Ovary (tissue), 9 donors: ENCODE measurements around the gene ZFP36. TPM values are rescaled to one million over a fixed set of nuclear protein-coding genes. Genes with fewer than 3 reads are reported as not detected.
A peak's percentile ranks its signal among the peaks of the same experiment; 100 is the strongest.

Source experiments
- DNase-seq, 5 donors: peaks; one replicate each; pipeline ENCODE4 v3.0.0-alpha.2; 2019 to 2020
- H3K27ac ChIP-seq, 2 donors: fragments of 200-600 bp; one replicate each; pipeline versions ENCODE4 v1.5.1 to v1.8.0; 2019 to 2022
- H3K27me3 ChIP-seq: fragments of 200-600 bp; one replicate; pipeline ENCODE4 v1.8.0; 2022
- H3K36me3 ChIP-seq: fragments of 200-600 bp; sonication (generic); one replicate; pipeline ENCODE4 v1.5.1; 2019
- H3K4me1 ChIP-seq: one replicate; pipeline ENCODE4 v1.8.1; 2013; ENCODE audit warnings: mild to moderate bottlenecking, moderate library complexity; ENCODE audit not compliant: insufficient read depth
- H3K4me3 ChIP-seq: fragments of 200-600 bp; sonication (generic); one replicate; pipeline ENCODE4 v1.5.1; 2017
- H3K9me3 ChIP-seq, 2 donors: fragments of 200-600 bp in 1 of 2; sonication (generic) in 1 of 2; one replicate each; pipeline versions ENCODE4 v1.5.1 to v1.8.1; 2013 to 2019; ENCODE audit warnings: mild to moderate bottlenecking in 1 of 2, moderate library complexity in 1 of 2
- EP300 ChIP-seq: sonication (generic); formaldehyde crosslinking; IDR thresholded peaks from one replicate; pipeline ENCODE4 v1.6.1; 2017; ENCODE audit warnings: antibody characterized with exemption
- POLR2A ChIP-seq: fragments of 450-650 bp; IDR thresholded peaks from one replicate; pipeline ENCODE4 v1.6.1; 2017; ENCODE audit warnings: antibody characterized with exemption, mild to moderate bottlenecking, moderate library complexity
- WGBS, 3 donors: extraction: QIAGEN DNeasy Blood & Tissue Kit in 1 of 3; methylation state at CpG; one replicate each; pipeline versions ENCODE4 v1.1.5 to v1.1.7; 2013 to 2017; 5-methylcytosine and 5-hydroxymethylcytosine counted together
- intact Hi-C, 4 donors: fragments of 100-400 bp; cut with DNase I; formaldehyde crosslinking; loops; one replicate each; pipeline versions ENCODE4 v1.11.0 to v1.15.1; 2022 to 2023
- polyA plus RNA-seq, 2 donors: library from polyadenylated mRNA; stranded (reverse); fragments of 200-250 nt in 1 of 2; fragments of 350-450 nt in 1 of 2; fragmentation: Illumina TruSeq in 1 of 2; extraction: RNeasy Lipid Tissue Mini Kit (QIAGEN cat#74804) in 1 of 2; gene quantifications; one replicate each; pipeline ENCODE4 v1.2.3, GENCODE V29; 2013 to 2014
- total RNA-seq, 7 donors: library from RNA; depleted of rRNA in 2 of 7; stranded (reverse); fragments of >200 nt in 2 of 7; fragmentation: NEBNext Ultra II Directional in 3 of 7; extraction: Animal tissue kit (Norgen Biotek cat#: 25700) in 3 of 7; gene quantifications; one replicate each; pipeline versions ENCODE4 v1.1.0 to v1.2.4, GENCODE V29; 2016 to 2023
- TF ChIP-seq, protein P1 (sequence below), 3 donors: fragments of 450-650 bp in 2 of 3; fragments of 200-600 bp in 1 of 3; IDR thresholded peaks; one replicate each; pipeline versions ENCODE4 v1.5.1 to v1.8.0; 2016 to 2022; ENCODE audit warnings: antibody characterized with exemption in 3 of 3, mild to moderate bottlenecking in 1 of 3
- donor health status: DM: no; HTN: no; CAD: no; lungs with moderate emphysema.
- donor health status: DM: no; HTN: no; CAD: no.
- donor health status: Bipolar disorder and iron deficiency.
- donor health status: DM: yes; HTN: yes; CAD: no.
- donor health status: DM: no; HTN: no; CAD: no.
- donor health status: DM: yes; HTN: yes; CAD: no.

ZFP36 gene
- total and polyA plus RNA-seq, 9 donors = 78.1 to 995 (median 196) TPM

DNA sequence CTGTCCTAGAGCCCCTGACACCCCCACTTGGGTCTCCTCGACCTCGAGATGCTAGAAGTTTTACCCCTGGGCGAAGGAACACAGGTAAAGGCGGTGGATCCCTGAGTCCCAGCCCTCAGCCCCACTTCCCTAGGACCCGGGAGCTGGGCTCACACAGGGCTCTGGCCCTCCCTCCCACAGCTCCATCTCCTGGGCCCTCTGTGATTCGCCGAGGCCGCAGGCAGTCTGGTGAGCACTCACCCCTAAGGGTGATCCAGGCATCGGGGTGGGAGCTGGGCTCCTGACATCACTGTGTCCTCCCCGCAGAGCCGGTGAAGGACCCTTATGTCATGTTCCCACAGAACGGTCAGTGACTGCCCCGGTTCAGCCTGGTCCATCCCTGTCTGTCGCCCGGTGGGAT, 14.1 kb downstream of the ZFP36 start:
- no peak overlapping the region for H3K27ac ChIP-seq

GRCh38 chr19:39422020-39422419, 15.4 kb downstream of the ZFP36 start:
- no peaks in the 10 kb centered on the region for H3K27me3 ChIP-seq
- TF ChIP-seq POLR2A (no peak), EP300 (no peak)
- TF ChIP-seq, protein P1, sequence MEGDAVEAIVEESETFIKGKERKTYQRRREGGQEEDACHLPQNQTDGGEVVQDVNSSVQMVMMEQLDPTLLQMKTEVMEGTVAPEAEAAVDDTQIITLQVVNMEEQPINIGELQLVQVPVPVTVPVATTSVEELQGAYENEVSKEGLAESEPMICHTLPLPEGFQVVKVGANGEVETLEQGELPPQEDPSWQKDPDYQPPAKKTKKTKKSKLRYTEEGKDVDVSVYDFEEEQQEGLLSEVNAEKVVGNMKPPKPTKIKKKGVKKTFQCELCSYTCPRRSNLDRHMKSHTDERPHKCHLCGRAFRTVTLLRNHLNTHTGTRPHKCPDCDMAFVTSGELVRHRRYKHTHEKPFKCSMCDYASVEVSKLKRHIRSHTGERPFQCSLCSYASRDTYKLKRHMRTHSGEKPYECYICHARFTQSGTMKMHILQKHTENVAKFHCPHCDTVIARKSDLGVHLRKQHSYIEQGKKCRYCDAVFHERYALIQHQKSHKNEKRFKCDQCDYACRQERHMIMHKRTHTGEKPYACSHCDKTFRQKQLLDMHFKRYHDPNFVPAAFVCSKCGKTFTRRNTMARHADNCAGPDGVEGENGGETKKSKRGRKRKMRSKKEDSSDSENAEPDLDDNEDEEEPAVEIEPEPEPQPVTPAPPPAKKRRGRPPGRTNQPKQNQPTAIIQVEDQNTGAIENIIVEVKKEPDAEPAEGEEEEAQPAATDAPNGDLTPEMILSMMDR (IDR thresholded peaks at IDR 0.05) = no peak
- H3K27ac ChIP-seq = no peak overlapping the region
- no peaks in the 10 kb centered on the region for H3K9me3 ChIP-seq
- no peak overlapping the region for H3K4me3 ChIP-seq
- intact Hi-C loops = no loop called here
- H3K4me1 ChIP-seq = no peaks in the 10 kb centered on the region
- 85% methylated on average over 5 of the region's 5 CpGs for WGBS, 3 donors
- no peak for DNase-seq
- no peaks in the 10 kb centered on the region for H3K36me3 ChIP-seq

More for the DNA sequence above, 14.1 kb downstream of the ZFP36 start:
- TF ChIP-seq EP300 = no peak
- TF ChIP-seq, protein P1 (IDR thresholded peaks at IDR 0.05) = no peak
- TF ChIP-seq POLR2A = no peak
- Histone ChIP-seq H3K4me1 (peaks cover 3% of the 10 kb centered on the region), H3K4me3 (no peak overlapping the region), H3K27me3 (no peaks in the 10 kb centered on the region), H3K36me3 (no peaks in the 10 kb centered on the region), H3K9me3 (no peaks in the 10 kb centered on the region)
- intact Hi-C loops = no loop called here
- 87 to 91% (median 90%) methylated on average over 15 of the region's 15 CpGs for WGBS, 3 donors
- no peak for DNase-seq

- Histone ChIP-seq H3K9me3 (no peaks in the 10 kb centered on the region), H3K36me3 (no peaks in the 10 kb centered on the region), H3K27me3 (no peaks in the 10 kb centered on the region), H3K4me3 (no peak overlapping the region), H3K27ac (no peak overlapping the region), H3K4me1 (peaks cover 5% of the 10 kb centered on the region)
- WGBS, 3 donors = 83 to 86% (median 84%) methylated on average over 26 to 35 of the region's 35 CpGs
- intact Hi-C loops = no loop called here
- peak in 1 of 5 donors; percentile 40 for DNase-seq
- TF ChIP-seq, protein P1 (IDR thresholded peaks at IDR 0.05) = no peak
- TF ChIP-seq POLR2A (no peak), EP300 (no peak)
These were observed 16.8 kb downstream of the ZFP36 start for GRCh38 chr19:39423258-39424086.

- peaks cover 8% of the 10 kb centered on the region for H3K4me1 ChIP-seq
- TF ChIP-seq EP300 = no peak
- TF ChIP-seq, protein P1 (IDR thresholded peaks at IDR 0.05) = no peak
- no peak for TF ChIP-seq POLR2A
- no peaks in the 10 kb centered on the region for H3K9me3 ChIP-seq
- peak in 2 of 5 donors; percentile 20 to 34 for DNase-seq
- H3K4me3 ChIP-seq = no peak overlapping the region
- intact Hi-C loops = no loop called here
- 56 to 63% (median 59%) methylated on average over 16 of the region's 16 CpGs for WGBS, 3 donors
- no peaks in the 10 kb centered on the region for H3K27me3 ChIP-seq
- no peak overlapping the region for H3K27ac ChIP-seq
- H3K36me3 ChIP-seq = no peaks in the 10 kb centered on the region
These were observed 18.3 kb downstream of the ZFP36 start for GRCh38 chr19:39424934-39425333.
